GM18511 (cell line): ENCODE data around the gene KSR2.
"Not testable (repeated sequence)": the region's sequence is repeated elsewhere in the genome, so short reads cannot be mapped to it uniquely, and the experiment has no call there.

Experiments used
- ATAC-seq: cut with Tn5 transposase; IDR thresholded peaks from one replicate; pipeline ENCODE4 v1.9.1; 2021; ENCODE audit warnings: mild to moderate bottlenecking, moderate library complexity; ENCODE audit not compliant: unreplicated experiment

The KSR2 gene

GRCh38 chr12:117768860-117769259 is 199.9 kb downstream of the KSR2 start:
- no peak for ATAC-seq

GRCh38 chr12:117766008-117766407 is 202.8 kb downstream of the KSR2 start:
- ATAC-seq, result no peak

- no peak for ATAC-seq
Measured at GRCh38 chr12:117762143-117762542, 206.6 kb downstream of the KSR2 start.

- no peak for ATAC-seq
Measured at GRCh38 chr12:117761528-117762100, 207.2 kb downstream of the KSR2 start.

- no peak for ATAC-seq
Measured at GRCh38 chr12:117760990-117761389, 207.8 kb downstream of the KSR2 start.

- no peak for ATAC-seq
Measured at GRCh38 chr12:117750657-117751056, 218.1 kb downstream of the KSR2 start.

- ATAC-seq, result no peak
Measured at GRCh38 chr12:117749431-117749830, 219.4 kb downstream of the KSR2 start.

- not testable (repeated sequence) for ATAC-seq
Measured at GRCh38 chr12:117746358-117746757, 222.4 kb downstream of the KSR2 start.

- ATAC-seq, result no peak
Measured at GRCh38 chr12:117744418-117744817, 224.4 kb downstream of the KSR2 start.

- no peak for ATAC-seq
Measured at GRCh38 chr12:117743761-117744160, 225.0 kb downstream of the KSR2 start.

- no peak for ATAC-seq
Measured at GRCh38 chr12:117742721-117743120, 226.1 kb downstream of the KSR2 start.

- no peak for ATAC-seq
Measured at GRCh38 chr12:117738233-117738632, 230.6 kb downstream of the KSR2 start.

GRCh38 chr12:117733549-117733805 is 235.3 kb downstream of the KSR2 start:
- ATAC-seq, result no peak

GRCh38 chr12:117732761-117733548 is 235.8 kb downstream of the KSR2 start:
- no peak for ATAC-seq

- ATAC-seq, result not testable (repeated sequence)
Measured at GRCh38 chr12:117731131-117731530, 237.7 kb downstream of the KSR2 start.

GRCh38 chr12:117727301-117727700 is 241.5 kb downstream of the KSR2 start:
- ATAC-seq, result no peak

- ATAC-seq, result no peak
Measured at GRCh38 chr12:117724543-117724942, 244.2 kb downstream of the KSR2 start.

GRCh38 chr12:117718559-117718958 is 250.2 kb downstream of the KSR2 start:
- no peak for ATAC-seq

GRCh38 chr12:117718141-117718540 is 250.6 kb downstream of the KSR2 start:
- ATAC-seq, result no peak

- no peak for ATAC-seq
Measured at GRCh38 chr12:117714203-117714602, 254.6 kb downstream of the KSR2 start.

- no peak for ATAC-seq
Measured at GRCh38 chr12:117710121-117710520, 258.7 kb downstream of the KSR2 start.

GRCh38 chr12:117707861-117708260 is 260.9 kb downstream of the KSR2 start:
- ATAC-seq, result no peak

- ATAC-seq, result no peak
Measured at GRCh38 chr12:117703584-117703983, 265.2 kb downstream of the KSR2 start.
